D721Med (cell line): ENCODE data around the gene FANCM.
"Not testable (repeated sequence)": the region's sequence is repeated elsewhere in the genome, so short reads cannot be mapped to it uniquely, and the experiment has no call there.

ENCODE experiments used
- DNase-seq: peaks from one replicate; pipeline ENCODE4 v3.0.0; 2011; ENCODE audit warnings: low spot score; ENCODE audit not compliant: insufficient read length
- FAIRE-seq: peaks from 2 replicates; lab custom pipeline; 2011; peaks lifted over from hg19 to GRCh38; lab: Jason Lieb, UNC
- TF ChIP-seq, protein P1 (sequence below): IDR thresholded peaks from 2 replicates; pipeline ENCODE4 v1.5.1; 2012; ENCODE audit warnings: mild to moderate bottlenecking, control low read depth; ENCODE audit not compliant: insufficient read depth; ENCODE audit errors: missing control alignments

The FANCM gene

DNA sequence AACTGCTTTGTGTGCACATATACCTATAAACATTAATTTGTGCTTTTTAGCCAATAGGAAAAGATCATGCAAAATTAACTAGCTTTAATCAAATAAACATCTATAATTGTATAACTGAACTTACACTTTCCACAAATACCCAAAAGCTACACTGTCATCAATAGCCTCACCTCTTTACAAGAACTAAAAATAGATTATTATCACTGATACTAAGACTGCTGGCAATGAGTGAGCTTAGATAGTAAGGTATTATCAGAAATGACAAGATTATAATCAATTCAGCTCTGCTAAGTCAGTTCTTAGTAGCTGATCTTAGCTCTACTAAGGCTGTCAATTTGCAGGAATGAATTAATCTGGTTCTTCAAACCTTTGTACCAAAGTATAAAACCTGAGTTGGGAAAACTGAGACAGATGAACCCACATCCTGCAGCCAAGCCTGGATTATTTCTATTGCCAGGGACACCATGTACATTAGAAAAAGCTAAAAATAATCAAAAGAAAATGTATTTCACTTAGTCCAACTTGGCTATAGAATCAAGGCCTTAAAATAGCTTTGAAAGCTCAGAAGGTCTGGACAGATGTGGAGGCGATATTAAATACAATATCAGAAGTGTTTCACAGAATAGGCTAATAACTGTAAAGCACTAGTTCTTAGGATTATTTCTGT is 6.6 kb upstream of the FANCM start:
- DNase-seq, result peak; percentile 21
- FAIRE-seq, result peak; percentile 93
- TF ChIP-seq, protein P1, sequence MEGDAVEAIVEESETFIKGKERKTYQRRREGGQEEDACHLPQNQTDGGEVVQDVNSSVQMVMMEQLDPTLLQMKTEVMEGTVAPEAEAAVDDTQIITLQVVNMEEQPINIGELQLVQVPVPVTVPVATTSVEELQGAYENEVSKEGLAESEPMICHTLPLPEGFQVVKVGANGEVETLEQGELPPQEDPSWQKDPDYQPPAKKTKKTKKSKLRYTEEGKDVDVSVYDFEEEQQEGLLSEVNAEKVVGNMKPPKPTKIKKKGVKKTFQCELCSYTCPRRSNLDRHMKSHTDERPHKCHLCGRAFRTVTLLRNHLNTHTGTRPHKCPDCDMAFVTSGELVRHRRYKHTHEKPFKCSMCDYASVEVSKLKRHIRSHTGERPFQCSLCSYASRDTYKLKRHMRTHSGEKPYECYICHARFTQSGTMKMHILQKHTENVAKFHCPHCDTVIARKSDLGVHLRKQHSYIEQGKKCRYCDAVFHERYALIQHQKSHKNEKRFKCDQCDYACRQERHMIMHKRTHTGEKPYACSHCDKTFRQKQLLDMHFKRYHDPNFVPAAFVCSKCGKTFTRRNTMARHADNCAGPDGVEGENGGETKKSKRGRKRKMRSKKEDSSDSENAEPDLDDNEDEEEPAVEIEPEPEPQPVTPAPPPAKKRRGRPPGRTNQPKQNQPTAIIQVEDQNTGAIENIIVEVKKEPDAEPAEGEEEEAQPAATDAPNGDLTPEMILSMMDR, result no peak

DNA sequence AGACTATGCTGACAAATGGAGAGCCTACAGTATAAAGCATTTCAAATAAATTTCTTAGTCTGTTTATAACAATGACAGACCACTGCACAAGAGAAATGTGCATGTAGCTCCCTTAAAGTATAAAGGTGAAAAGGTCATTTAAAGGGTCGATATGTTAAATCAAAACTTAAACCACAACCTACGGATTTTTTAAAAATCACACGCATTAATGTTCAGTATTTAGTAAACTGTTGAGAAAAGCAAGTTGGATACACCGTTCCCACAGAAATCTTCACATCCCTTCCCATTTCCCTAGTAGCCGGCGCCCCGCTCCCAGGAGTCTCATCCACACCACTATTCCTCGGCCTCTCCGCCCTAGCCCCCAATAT is 2.1 kb upstream of the FANCM start:
- FAIRE-seq (no peak), DNase-seq (no peak)
- TF ChIP-seq, protein P1, result no peak

GRCh38 chr14:45134051-45134958 is 1.4 kb upstream of the FANCM start, which contains the start of gene FKBP3:
TSS of gene FKBP3 (minus strand) at chr14:45134481. CDS start at chr14:45134456, 25 bp downstream.
- FAIRE-seq (peak; percentile 88), DNase-seq (peak; percentile 69)
- TF ChIP-seq, protein P1, result peak; percentile 43

GRCh38 chr14:45135156-45135555 is 574 bp upstream of the FANCM start:
- no peak for FAIRE-seq
- TF ChIP-seq, protein P1, result no peak
- no peak for DNase-seq

DNA sequence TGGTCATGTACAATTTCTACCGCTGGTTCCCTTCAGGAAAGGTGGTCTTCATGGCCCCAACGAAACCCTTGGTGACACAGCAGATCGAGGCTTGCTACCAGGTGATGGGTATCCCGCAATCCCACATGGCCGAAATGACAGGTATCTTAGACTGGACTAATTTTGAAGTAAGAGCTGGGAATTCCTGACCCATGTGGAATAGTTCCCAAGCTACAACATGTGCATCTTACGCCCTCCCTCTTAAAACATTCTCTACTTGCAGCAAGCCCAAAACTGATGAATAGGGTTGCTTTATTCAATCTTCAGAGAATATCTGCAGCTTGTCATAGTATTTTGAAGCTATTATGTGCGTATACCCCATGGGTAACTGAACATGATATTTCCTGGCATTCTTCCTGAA is 669 bp downstream of the FANCM start:
- no peak for DNase-seq
- no peak for FAIRE-seq
- TF ChIP-seq, protein P1, result no peak

DNA sequence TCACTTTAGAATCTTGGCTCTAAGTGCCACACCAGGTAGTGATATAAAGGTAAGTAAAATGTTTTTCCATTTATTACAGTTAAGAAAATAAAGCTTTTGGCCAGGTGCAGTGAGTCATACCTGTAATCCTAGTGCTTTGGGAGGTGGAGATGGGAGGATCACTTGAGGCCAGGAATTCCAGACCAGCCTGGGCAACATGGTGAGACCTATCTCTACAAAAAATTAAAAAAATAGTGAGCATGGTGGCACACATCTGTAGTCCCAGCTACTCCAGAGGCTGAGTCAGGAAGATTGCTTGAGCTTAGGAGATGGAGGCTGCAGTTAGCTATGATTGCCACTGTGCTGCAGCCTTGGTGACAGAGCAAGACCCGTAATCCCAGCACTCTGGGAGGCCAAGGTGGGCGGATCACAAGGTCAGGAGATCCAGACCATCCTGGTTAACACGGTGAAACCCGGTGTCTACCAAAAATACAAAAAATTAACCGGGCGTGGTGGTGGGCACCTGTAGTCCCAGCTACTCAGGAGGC is 5.0 kb downstream of the FANCM start:
- TF ChIP-seq, protein P1, result no peak
- no peak for FAIRE-seq
- no peak for DNase-seq

DNA sequence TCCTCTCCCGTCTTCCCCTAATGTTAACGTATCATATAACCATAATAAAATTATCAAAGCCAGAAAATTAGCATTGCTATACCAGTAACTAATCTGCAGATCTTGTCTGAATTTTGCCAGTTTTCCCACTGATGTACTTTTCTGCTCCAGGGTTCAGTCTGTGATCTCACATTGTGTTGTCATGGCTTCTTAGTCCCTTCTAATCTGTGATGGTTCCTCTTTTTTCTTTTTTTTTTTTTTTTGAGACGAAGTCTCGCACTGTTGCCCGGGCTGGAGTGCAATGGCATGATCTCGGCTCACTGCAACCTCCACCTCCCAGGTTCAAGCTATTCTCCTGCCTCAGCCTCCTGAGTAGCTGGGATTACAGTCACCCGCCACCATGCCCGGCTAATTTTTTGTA is 6.4 kb downstream of the FANCM start:
- DNase-seq, FAIRE-seq: not testable (repeated sequence)
